GM18517 (cell line): ENCODE data around the gene FREM3.

Experiments used
- ATAC-seq: cut with Tn5 transposase; IDR thresholded peaks from one replicate; pipeline ENCODE4 v1.9.1; 2021; ENCODE audit warnings: mild to moderate bottlenecking, moderate library complexity; ENCODE audit not compliant: unreplicated experiment

FREM3 gene

DNA sequence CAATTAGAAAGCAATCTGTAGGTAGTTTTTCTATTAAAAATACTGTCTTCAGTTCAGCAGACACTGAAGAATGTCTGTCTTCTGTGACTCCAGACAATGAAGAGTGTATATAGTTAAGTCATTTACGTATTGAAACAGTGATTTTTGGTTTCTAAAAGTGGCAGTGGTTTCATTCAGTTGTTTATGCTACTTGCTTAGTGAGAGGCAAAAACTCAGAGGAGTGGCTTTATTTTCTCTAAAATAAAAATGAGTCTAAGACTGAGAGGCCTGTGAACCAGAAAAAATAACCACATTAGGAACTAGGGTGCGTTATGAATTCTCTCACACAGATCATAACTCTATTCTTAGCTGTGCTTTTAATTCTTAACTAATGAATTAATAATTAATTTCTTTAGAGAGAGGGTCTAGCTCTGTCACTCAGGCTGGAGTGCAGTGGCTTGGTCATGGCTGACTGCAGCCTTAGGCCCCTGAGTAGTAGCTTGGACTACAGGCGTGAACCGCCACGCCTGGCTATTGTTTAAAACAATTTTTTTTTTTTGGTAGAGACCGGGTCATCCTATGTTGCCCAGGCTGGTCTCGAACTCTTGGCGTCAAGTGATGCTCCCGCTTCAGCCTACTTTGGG lies 31.4 kb downstream of the FREM3 start:
- ATAC-seq = peak; percentile 96

DNA sequence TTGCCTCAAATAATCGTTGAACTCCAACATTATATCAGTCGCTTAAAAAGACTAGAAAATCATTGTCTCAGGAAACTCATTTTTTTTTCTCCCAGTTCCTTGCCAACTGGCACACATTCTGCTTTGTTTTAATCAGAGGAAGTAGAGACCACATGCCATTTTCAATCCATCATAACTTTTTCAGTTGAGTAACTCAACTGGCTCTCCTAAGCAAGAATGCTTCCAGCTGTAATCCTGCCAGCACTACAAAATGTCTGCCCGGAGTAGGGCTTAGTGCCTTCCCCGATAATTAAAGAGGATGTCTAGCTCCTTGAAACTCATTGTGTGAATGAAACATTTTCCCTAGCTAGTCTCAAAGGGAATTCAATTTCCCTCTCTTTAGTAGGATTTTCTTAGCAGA lies 33.0 kb downstream of the FREM3 start:
- no peak for ATAC-seq

DNA sequence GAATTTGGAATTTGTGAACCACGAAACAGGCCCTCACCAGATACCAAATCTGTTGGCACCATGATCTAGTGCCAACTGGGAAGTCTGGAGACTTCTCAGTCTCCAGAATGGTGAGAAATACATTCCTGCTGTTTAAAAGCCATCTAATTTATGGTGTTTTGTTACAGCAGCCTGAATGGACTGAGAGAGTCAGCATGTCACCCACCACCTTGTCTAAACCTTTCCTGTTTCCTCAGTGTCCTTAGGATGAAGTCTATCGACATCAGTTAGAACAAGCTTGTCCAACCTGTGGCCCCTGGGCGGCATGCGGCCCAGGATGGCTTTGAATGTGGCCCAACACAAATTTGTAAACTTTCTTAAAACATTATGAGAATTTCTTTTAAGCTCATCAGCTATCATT lies 42.1 kb downstream of the FREM3 start:
- ATAC-seq = no peak

DNA sequence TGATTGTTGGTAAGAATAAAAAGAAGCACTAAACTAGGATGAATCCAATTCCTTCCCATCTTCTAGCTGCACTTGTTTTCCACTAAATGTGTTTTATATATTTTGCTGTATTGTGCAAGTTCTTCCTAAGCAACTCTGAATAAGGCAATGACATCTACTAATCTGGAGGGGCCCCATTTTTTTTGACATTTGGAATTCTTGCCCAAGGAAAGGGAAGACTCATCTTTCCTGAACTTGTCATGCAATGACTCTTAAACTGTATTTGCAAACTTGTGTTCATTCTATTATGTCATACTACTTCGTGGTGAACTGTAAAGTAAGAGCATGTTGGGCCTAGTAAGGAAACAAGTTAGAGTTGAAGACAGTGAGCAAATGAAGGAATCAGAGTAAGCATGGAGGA lies 45.9 kb downstream of the FREM3 start:
- ATAC-seq = no peak

DNA sequence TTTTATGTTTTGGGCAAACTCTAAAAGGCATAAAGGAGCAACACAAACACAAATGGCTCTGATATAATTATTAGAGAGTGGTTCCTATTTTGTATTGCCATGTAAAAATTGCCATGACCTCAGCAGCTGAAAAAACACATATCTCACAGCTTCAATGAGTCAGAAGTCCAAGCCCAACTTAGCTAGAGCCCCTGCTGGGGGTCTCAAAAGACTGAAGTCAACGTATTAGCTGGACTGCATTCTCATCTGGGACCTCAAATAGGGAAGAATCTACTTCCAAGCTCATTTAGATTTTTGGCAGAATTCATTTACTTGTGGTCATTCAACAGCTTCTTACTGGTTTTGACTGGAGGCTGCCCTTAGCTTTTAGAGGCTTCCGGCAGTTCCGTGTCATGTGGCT lies 47.4 kb downstream of the FREM3 start:
- ATAC-seq = no peak

DNA sequence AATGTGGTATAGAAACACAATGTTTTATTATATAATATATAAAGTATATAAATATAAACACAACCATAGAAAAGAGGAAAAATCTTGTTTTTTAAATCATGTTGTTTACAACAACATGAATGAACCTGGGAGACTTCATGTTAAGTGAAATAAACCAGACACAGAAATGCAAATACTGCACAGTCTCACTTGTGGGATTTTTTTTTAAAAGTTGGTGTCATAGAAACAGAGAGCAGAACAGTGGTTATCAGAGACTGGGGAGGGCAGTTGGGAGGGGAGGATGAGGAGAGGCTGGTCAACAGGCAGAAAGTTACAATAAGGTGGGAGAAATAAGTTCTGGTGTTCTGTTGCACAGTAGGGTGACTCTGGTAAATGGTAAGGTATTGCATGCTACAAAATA lies 57.1 kb downstream of the FREM3 start:
- no peak for ATAC-seq

DNA sequence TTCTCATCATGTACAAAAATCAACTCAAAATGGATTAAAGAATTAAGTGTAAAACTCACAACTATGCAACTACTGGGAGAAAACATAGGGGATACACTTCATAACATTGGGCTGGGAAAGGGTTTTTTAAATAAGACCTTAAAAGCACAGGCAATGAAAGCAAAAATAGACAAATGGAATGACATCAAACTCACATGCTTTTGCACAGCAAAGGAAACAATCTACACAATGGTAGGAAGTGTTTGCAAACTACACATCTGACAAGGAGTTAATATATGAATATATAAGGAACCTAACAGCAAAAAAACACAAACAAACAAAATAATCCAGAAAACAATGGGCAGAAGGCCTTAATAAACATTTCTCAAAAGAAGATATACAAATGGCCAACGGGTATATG lies 57.9 kb downstream of the FREM3 start:
- no peak for ATAC-seq

DNA sequence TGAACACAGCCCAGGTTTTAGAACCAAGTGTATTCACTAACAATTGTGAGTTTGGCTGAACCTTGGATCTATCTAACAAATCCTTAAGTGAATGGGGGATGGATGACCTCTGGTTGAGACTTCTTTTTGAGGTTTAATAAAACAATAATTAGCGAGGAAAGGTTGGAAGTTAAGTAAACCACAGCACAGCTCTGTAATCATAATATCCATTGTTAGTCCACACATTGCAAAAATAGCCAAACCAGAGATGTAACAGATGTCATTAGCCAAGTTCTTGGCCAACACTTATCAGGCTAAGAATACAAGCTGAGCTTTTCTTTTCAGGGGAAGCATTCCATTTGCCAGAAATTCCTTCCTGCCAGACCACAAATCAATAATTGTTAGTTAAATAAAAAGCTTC lies 59.1 kb downstream of the FREM3 start:
- ATAC-seq = no peak

DNA sequence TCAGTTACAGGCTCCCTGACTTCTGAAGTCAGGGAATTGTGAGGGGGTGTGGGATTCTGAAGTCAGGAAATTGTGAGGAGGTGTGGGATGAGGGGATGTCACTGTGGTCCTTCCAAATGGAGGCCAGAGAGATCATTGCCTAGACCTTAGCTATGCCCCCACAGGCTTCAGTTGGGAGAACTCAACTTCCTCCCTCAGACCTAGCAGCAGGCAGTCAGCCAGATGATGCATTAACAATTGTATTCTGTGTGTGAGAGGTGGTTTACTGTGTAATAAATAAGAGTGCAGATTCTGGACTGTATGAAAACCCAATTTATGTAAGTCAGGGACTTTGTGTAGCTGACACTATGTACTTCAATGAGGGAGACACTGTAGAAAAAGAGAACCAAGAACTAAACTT lies 65.7 kb downstream of the FREM3 start:
- ATAC-seq = no peak

DNA sequence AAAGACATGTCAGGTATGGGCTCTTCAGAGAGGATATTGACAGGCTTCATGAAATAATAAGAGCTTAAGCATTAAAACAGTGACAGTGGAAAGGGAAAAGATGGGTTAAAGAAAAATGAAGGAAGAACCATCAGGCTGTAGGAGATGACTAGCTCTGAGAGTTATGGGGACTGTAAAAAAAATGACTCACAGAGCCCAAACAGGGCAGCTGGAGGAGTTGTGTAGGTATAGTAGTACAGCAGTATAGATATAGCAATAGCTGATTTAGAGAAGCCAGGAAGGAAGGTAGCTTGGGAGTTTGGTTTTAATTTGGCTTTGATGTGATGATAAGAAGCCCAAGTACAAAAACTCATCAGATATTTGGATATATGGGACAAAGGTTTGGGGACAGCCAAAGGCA lies 66.6 kb downstream of the FREM3 start:
- ATAC-seq = no peak

DNA sequence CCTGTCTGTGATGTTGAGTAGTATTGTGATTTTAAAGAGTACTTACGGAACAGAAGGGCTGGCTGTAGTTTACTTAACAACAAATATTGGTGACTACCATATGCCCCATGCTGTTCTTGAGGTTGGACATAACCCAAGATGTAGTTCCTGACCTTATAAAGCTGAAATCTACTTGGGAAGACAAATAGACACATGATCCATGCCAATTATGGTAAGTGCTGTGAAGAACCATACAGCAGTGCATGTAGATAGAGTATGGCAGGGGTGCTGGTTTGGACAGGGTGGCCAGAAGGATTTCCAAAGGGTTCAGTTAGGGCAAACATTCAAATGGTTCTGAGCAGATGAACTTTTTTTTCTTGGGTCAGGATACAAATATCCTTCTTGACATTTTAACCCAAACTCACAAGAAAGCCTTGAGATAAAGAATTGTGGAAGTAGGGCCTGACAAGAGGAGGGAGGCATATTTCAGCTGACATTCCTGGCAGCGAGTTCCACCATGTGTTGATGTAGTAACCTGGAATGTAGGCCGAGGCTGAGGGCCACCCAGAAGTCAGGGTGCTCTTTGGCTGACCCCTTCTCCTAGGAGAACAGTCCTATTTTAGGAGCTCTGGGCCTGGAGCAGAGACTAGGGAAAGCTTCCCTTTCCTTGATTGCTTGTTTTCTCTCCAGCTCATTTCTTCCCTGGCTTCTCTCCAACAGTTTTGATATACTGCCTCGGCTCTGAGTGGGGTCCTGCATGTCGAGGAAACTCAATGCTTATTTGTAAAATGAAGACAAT lies 74.2 kb downstream of the FREM3 start:
- no peak for ATAC-seq

DNA sequence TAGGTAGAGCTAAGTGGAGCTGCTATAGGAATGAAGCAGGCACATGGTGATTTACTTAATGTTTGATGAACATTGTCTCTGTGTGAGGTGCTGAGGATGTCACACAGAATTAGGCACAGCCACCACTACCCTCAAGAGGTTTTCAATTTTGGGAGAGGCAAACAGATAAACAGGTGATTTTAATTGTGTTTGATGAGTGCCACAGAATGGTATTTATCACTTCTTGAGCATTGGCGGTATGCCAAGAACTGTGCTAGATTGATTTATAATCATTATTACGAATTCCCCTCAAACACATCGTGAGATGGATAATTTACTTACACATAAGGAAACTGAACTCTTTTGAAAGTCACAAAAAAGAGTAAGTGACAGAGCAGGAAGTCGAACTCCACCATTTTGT lies 74.8 kb downstream of the FREM3 start:
- ATAC-seq = no peak

DNA sequence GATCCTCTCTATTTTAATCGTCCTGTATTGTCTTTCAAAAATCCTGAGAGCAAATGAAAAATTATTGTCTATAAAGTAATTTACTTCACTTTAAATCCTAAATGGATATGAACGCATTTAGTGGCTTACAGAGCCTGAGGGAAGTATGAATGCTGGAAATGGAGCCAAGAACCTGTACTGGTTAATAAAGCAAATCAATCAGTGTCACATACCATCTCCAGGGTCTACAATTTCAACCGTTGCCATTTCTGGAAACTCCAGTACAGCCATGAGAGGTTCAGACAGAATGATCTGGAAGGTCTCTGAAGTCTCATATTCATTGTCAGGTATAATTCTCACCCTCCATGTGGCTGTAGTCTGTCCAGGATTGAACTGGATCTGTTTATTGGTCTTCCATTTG lies 76.6 kb downstream of the FREM3 start:
- no peak for ATAC-seq

DNA sequence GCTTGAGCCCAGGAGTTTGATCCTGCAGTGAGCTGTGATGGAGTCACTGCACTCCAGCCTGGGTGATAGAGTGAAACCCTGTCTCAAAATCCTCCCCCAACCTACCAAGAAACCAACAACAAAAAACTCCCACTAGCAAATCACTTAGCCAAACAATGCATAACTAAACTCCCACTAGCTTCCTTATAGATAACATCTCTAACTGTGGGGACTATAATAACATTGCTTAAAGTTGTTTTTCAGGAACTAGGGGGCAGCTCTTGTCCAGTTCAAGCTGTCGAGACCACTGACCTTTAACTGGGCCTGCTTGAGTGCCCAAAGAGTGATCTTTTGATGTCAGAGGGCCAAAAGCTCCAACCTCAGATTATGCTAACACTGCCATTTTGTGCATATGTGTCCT lies 81.7 kb downstream of the FREM3 start:
- no peak for ATAC-seq

DNA sequence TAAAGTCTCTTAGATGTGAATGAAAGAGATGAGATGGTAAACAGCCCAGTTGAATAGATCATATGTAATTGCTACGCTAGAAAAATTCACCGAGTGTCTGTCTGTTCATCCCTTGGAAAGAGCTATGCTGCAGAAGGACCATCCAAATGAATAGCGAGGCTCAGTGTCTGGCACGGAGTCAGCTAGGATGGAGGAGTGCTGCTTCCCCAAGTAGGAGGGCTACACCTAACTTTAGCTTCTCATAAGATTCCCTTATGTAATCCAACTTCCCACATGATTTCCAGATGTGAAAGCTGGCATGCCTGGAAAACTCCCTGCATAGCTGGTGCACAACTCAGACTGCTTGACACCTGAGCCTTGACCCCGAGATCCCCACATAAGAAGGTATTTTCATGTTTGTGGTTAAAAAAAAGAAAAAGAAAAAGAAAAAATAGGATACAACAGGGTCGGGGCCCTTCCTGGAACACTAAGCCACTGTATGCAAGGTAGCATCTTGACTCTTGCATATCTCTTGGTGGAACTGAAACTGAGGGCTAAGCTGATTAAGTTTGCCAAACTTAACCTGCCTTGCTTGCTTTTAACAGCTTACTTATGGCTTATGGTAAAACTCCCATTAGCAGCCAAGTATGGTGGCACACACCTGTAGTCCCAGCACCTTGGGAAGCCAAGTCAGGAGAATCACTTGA lies 82.3 kb downstream of the FREM3 start:
- no peak for ATAC-seq

DNA sequence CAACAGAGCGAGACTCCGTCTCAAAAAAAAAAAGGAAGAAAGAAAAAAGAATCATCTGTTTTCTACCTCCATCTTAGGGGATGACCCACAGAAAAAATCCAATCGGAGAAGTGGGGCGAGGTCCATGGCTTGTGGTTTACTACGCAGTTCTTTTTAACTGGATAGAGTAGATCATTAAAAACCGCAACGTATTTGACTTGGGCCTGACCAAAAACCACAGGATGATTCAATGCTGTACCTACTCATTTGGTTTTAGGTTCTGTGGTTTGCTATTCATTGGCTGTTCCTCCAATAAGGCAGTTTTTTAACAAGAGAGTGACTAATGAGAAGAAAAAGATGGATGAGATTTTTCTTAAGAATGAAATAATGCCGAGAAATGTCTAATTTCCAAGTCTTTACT lies 83.7 kb downstream of the FREM3 start:
- ATAC-seq = peak; percentile 76

DNA sequence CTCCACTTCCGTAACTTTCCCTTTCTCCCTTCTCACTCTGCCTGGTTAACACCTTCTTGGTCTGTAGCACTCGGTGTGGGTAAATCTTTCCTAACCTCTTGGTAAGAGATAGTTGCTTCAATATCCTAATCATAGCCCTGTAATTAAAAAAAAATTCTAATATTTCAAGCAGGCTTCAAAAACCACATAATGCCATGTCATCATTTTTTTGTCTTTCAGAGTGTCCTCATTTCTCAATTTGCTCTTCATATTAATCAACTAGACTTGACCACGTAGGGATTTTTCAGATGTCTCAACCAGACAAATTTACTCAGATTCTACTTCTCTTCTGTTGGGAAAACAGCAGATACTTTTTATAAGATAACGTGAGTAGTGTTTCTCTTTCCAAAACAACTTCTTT lies 91.0 kb downstream of the FREM3 start:
- ATAC-seq = no peak

DNA sequence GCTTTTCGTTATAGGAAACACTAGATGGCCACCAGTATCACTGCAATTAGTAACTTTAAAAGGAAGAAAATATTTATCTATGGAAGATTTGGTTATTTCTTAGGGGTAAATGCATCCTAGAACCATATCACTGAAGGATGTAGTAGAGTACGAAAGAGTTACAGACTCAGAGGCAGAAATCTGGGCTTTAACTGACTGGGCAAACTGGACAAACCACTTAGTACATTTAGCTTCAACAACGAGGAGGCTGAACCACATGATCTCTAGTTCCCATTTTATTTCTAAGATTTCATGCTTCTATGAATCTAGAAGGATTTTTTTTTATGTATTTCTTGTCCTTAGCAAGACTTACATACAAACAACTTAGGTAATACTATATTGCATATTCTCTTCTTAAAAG lies 94.0 kb downstream of the FREM3 start:
- no peak for ATAC-seq

DNA sequence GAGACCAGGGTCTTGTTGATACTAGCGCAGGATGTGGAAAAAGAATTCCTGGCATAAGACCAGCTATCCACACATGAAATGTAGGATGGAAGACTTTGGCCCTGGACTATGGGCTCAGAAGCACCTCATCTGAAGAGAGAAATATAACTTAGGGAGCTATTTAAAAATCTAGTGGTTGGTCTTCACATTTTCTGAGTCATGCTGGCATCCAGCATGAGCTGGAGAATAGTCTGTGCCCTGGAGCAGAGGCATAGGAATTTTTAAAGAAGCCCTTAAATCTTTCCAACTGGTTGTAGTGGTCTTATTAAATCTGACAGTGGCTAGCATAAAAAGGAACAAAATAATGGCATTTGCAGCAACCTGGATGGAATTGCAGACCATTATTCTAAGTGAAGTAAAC lies 100.6 kb downstream of the FREM3 start:
- ATAC-seq = no peak

DNA sequence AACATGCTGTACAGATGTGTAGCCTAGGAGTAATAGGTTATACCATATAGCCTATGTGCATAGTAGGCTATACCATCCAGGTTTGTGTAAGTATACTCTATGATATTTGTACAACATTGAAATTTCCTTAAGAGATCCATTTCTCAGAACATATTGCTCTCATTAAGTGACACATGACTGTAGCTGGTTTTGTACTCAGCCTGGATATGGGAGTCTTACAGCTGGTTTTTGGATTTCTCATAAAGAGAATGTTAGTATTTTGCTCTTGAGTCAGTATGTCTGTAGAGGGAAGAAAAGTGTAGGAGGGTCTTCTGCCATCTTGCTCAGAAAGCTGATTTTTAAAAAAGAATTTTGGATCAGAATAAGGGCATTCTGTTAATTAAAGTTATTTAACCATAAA lies 101.7 kb downstream of the FREM3 start:
- no peak for ATAC-seq

DNA sequence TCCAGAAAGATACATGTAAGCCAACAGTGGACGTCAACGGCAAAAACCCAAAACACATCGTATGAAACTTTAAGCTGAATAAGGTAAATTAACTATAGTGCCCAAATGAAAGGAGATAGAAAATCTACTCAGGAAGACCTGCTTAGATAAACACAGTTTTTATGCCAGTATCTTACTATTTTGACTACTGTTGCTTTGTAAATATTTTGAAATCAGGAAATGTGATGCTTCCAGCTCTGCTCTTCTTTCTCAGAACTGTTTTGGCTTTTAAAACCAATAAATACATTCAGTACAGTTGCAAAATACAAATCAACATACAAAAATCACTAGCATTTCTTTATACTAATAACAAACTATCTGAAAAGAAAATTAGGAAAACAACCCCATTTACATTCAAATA lies 103.2 kb downstream of the FREM3 start:
- ATAC-seq = no peak

DNA sequence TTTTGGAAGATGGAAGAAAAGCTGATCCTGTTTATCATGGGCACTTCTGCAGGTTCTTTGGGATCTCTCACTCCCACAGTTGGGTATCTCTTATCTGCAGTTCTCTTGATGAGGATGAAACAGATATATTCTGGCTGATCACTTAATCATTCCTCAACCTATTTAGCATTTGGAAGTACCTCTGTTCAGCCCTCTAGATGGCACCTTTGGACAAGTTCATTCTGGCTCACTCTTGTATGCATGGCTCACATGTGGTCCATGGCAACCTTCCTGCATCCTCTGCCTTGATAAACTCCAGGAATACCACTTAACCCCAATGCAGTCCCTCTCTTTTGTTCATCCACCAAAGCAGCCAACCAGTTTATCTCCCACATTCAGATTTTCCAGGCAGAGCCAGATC lies 112.8 kb downstream of the FREM3 start:
- no peak for ATAC-seq
